ENCODE measurements around the gene RPS3. TPM values are rescaled to one million over a fixed set of nuclear protein-coding genes. Genes with fewer than 3 reads are reported as not detected.

RPS3 gene
- total and polyA plus RNA-seq, 2 of the 13 experiments (the other 11 are each of a cell fraction or from before 2014, with no cell fraction given): 2,143 to 3,616 TPM

DNA sequence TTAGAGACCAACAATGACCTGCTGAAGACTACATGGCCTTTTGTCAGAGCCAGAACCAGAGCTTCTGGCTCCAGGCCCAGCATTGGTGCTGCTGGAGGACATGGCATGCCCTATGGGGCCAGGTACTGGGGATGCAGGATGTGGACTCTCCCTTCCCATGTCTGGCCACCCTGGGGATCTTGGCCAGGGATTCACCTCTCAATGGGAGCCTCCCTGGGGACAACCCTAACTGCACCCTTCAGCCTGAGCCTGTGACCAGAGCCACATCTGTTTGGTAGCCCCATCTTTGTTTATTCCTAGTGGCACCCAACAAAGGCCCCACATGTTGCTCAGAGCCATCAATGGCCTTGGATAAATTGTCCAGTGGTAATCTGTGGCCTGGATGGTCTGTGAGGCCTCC, 27.9 kb downstream of the RPS3 start:
- intact Hi-C loops (cut with micrococcal nuclease; ENCODE audit: unreplicated experiment) (no loop called here), in situ Hi-C loops (cut with HindIII; ENCODE audit: extremely low pct_ligation_motif_present, low pct_unique_long_range_greater_than_20kb) (no loop called here)
- no peaks in the 10 kb centered on the region for H3K79me2 ChIP-seq (ENCODE audit: insufficient read depth, low read length)
- DNase-seq (ENCODE audit: low spot score) (no peak), FAIRE-seq (no peak), ATAC-seq (no peak)
- peaks cover 9% of the 10 kb centered on the region; the same call in 1 of the 2 replicates for H4K20me1 ChIP-seq (ENCODE audit: insufficient read depth, low read length)
- BruUV-seq (replicated peaks): no TSS peak
- ChIA-PET POLR2A (interaction anchor here (1.5 kb wide), 1 partner anchor 27 kb away, joined by 10 read pairs; no protein-coding TSS in a partner anchor), CTCF (ENCODE audit: low intra/inter-chr PET ratio, low total read pairs) (no interaction called here)
- H3K9me3 ChIP-seq (ENCODE audit: low read length): no peaks in the 10 kb centered on the region
- H3K27ac ChIP-seq (ENCODE audit: extremely low read length, insufficient read depth, low read length): no peak overlapping the region
- no peak overlapping the region for H3K4me3 ChIP-seq (replicated peaks in 1 of 3; ENCODE audit: insufficient read depth in 1 of 3, low read depth in 2 of 3, low read length in 3 of 3)
- H3K4me1 ChIP-seq (ENCODE audit: insufficient read depth, low read length): peaks cover 39% of the 10 kb centered on the region
- H2AFZ ChIP-seq (ENCODE audit: low read length): no peak overlapping the region
- no peak overlapping the region for H3K9ac ChIP-seq (ENCODE audit: insufficient read depth, low read depth, low read length)
- TF ChIP-seq IRF2 (CRISPR knock-in tag; IDR thresholded peaks at IDR 0.05): no peak
- TF ChIP-seq, protein P1, sequence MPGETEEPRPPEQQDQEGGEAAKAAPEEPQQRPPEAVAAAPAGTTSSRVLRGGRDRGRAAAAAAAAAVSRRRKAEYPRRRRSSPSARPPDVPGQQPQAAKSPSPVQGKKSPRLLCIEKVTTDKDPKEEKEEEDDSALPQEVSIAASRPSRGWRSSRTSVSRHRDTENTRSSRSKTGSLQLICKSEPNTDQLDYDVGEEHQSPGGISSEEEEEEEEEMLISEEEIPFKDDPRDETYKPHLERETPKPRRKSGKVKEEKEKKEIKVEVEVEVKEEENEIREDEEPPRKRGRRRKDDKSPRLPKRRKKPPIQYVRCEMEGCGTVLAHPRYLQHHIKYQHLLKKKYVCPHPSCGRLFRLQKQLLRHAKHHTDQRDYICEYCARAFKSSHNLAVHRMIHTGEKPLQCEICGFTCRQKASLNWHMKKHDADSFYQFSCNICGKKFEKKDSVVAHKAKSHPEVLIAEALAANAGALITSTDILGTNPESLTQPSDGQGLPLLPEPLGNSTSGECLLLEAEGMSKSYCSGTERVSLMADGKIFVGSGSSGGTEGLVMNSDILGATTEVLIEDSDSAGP (CRISPR knock-in tag; IDR thresholded peaks at IDR 0.05; ENCODE audit: borderline replicate concordance): no peak
- no peak for TF ChIP-seq MYC (CRISPR knock-in tag; IDR thresholded peaks at IDR 0.05; ENCODE audit: borderline replicate concordance)
- no peak for TF ChIP-seq ELF4 (CRISPR knock-in tag; IDR thresholded peaks at IDR 0.05; ENCODE audit: borderline replicate concordance)
- no peak for TF ChIP-seq NR2F1 (CRISPR knock-in tag; IDR thresholded peaks at IDR 0.05)
- no peaks in the 10 kb centered on the region for H3K36me3 ChIP-seq (replicated peaks in 1 of 2; ENCODE audit: control insufficient read depth in 1 of 2, insufficient read depth in 2 of 2, low read length in 2 of 2)
- peak overlapping the region; percentile 82; the same call in 1 of the 2 replicates for H3K4me2 ChIP-seq (ENCODE audit: low read depth, low read length)
- peaks cover 3 to 25% of the 10 kb centered on the region in 2 experiments; a peak in 4 of 5 replicates for H3K27me3 ChIP-seq (ENCODE audit: control insufficient read depth in 1 of 2, insufficient read depth in 2 of 2, low read length in 2 of 2)

DNA sequence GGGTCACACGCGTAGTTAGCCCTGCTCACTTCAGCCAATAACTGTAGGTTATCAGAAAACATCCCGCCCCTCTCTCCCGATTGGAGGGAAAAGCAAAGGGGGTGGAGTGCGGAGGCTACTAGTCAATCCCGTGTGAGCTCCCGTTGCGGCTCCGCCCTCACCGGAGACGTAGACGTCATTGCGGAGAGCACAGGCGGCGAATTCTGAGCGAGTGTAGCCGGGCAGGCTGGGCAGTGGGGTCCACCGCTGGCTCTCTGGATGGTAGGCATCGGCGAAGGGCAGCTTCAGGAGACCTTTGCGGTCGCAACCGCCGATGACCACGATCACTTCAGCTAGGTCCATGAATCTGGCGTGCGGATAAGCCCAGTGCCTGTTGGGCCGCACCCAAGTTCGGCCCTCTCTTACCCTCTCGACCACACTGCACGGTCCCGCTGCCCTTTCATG, 29.0 kb downstream of the RPS3 start:
- intact Hi-C loops (cut with micrococcal nuclease; ENCODE audit: unreplicated experiment) (no loop called here), in situ Hi-C loops (cut with HindIII; ENCODE audit: extremely low pct_ligation_motif_present, low pct_unique_long_range_greater_than_20kb) (no loop called here)
- Histone ChIP-seq H3K9ac (ENCODE audit: insufficient read depth, low read depth, low read length) (peak overlapping the region; percentile 34; the same call in 1 of the 2 replicates), H3K9me3 (ENCODE audit: low read length) (no peaks in the 10 kb centered on the region), H3K79me2 (ENCODE audit: insufficient read depth, low read length) (no peaks in the 10 kb centered on the region), H3K27me3 (ENCODE audit: control insufficient read depth in 1 of 2, insufficient read depth in 2 of 2, low read length in 2 of 2) (peaks cover 3 to 25% of the 10 kb centered on the region in 2 experiments; a peak in 4 of 5 replicates), H3K4me1 (ENCODE audit: insufficient read depth, low read length) (peaks cover 33% of the 10 kb centered on the region), H3K27ac (ENCODE audit: extremely low read length, insufficient read depth, low read length) (no peak overlapping the region), H3K4me3 (replicated peaks in 1 of 3; ENCODE audit: insufficient read depth in 1 of 3, low read depth in 2 of 3, low read length in 3 of 3) (peak overlapping the region; percentile 23 to 66 (median 59); a peak in 5 of 6 replicates), H2AFZ (ENCODE audit: low read length) (no peak overlapping the region), H3K36me3 (replicated peaks in 1 of 2; ENCODE audit: control insufficient read depth in 1 of 2, insufficient read depth in 2 of 2, low read length in 2 of 2) (no peaks in the 10 kb centered on the region), H3K4me2 (ENCODE audit: low read depth, low read length) (peak overlapping the region; percentile 82), H4K20me1 (ENCODE audit: insufficient read depth, low read length) (no peaks in the 10 kb centered on the region)
- no TSS peak for BruUV-seq (replicated peaks)
- FAIRE-seq (peak; percentile 64), DNase-seq (ENCODE audit: low spot score) (peak; percentile 85), ATAC-seq (peak; percentile 81)
- POLR2A ChIA-PET: interaction anchor here (0.5 to 1.5 kb wide), 3 partner anchors 12 to 90 kb away, joined by 4 to 10 read pairs (median 6); no protein-coding TSS in a partner anchor
- 44% methylated on average over 12 of the region's 32 CpGs for WGBS (ENCODE audit: low lambda C conversion rate)
- CTCF ChIA-PET (ENCODE audit: low intra/inter-chr PET ratio, low total read pairs): no interaction called here
- no peak for TF ChIP-seq ZFP36L2 (CRISPR knock-in tag; IDR thresholded peaks at IDR 0.05)
- peak; percentile 76 for TF ChIP-seq SP4 (CRISPR knock-in tag; IDR thresholded peaks at IDR 0.05)
- peak; percentile 55 for TF ChIP-seq PHF8 (CRISPR knock-in tag; IDR thresholded peaks at IDR 0.05)
- peak in 1 of 2 experiments; percentile 63; a peak in 2 of 4 replicates for TF ChIP-seq POLR2A (IDR thresholded peaks at IDR 0.05; ENCODE audit: insufficient read depth in 1 of 2, low read depth in 2 of 2, low read length in 2 of 2)
- TF ChIP-seq CREM (IDR thresholded peaks at IDR 0.05): peak; percentile 15; the same call in 1 of the 2 replicates
- TF ChIP-seq CREM (CRISPR knock-in tag; IDR thresholded peaks at IDR 0.05): no peak
- TF ChIP-seq ATF1 (CRISPR knock-in tag; IDR thresholded peaks at IDR 0.05): 0 out of 2 replicates have a peak, but pooled peaks have one; percentile 30
- TF ChIP-seq, protein P2, sequence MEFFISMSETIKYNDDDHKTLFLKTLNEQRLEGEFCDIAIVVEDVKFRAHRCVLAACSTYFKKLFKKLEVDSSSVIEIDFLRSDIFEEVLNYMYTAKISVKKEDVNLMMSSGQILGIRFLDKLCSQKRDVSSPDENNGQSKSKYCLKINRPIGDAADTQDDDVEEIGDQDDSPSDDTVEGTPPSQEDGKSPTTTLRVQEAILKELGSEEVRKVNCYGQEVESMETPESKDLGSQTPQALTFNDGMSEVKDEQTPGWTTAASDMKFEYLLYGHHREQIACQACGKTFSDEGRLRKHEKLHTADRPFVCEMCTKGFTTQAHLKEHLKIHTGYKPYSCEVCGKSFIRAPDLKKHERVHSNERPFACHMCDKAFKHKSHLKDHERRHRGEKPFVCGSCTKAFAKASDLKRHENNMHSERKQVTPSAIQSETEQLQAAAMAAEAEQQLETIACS (CRISPR knock-in tag; IDR thresholded peaks at IDR 0.05): no peak
- TF ChIP-seq ZFX (CRISPR knock-in tag; IDR thresholded peaks at IDR 0.05; ENCODE audit: low read depth): 0 out of 2 replicates have a peak, but pooled peaks have one; percentile 28
- TF ChIP-seq MTA1 (CRISPR knock-in tag; IDR thresholded peaks at IDR 0.05; ENCODE audit: borderline replicate concordance): no peak

Data from HepG2 (cell line).